HepG2 (cell line): ENCODE data around the gene GLUL. TPM values are rescaled to one million over a fixed set of nuclear protein-coding genes. Genes with fewer than 3 reads are reported as not detected.
"Not testable (repeated sequence)": the region's sequence is repeated elsewhere in the genome, so short reads cannot be mapped to it uniquely, and the experiment has no call there.

Experiments used
- ATAC-seq: fragments of 200-7000 bp; cut with Tn5 transposase; 3 replicates; pipeline ENCODE4 v1.9.1; 2020; ENCODE audit warnings: mild to moderate bottlenecking, moderate library complexity
- BruUV-seq: library from RNA; stranded (reverse); fragments of 400-500 nt; replicated peaks from 2 replicates; lab custom pipeline; 2021; lab: Mats Ljungman, UMichigan
- CTCF ChIA-PET: fragments of 300-600 bp; formaldehyde crosslinking; extraction: SDS; loops from one replicate; lab custom pipeline; 2021; ENCODE audit warnings: low total read pairs, inconsistent platforms, low intra/inter-chr PET ratio; lab: Yijun Ruan, JAX
- POLR2A ChIA-PET: fragments of 350-600 bp; sonication (Branson Sonifier 250); formaldehyde crosslinking; loops from one replicate; lab custom pipeline; 2020; ENCODE audit warnings: antibody characterized with exemption, inconsistent platforms; lab: Yijun Ruan, JAX
- DNase-seq: peaks from one replicate; pipeline ENCODE4 v3.0.0-alpha.2; 2015; ENCODE audit warnings: low spot score
- FAIRE-seq: peaks from 3 replicates; lab custom pipeline; 2011; peaks lifted over from hg19 to GRCh38; lab: Jason Lieb, UNC
- H2AFZ ChIP-seq: one replicate; pipeline ENCODE4 v1.6.1; 2011; ENCODE audit warnings: low read length, inconsistent platforms
- H3K27ac ChIP-seq: fragments of 300-600 bp; 3 replicates; pipeline ENCODE4 v1.8.0; 2011; ENCODE audit warnings: mixed run types, mild to moderate bottlenecking, mixed read lengths, low read length, inconsistent platforms; ENCODE audit not compliant: insufficient read depth; ENCODE audit errors: extremely low read length
- H3K27me3 ChIP-seq, 2 experiments: fragments of 200-600 bp in 1 of 2; 2 replicates in 1 of 2; 3 replicates in 1 of 2; pipeline versions ENCODE4 v1.6.0 to v1.8.0; 2011; ENCODE audit warnings: low read length in 2 of 2, mild to moderate bottlenecking in 2 of 2, moderate library complexity in 2 of 2, inconsistent platforms in 1 of 2; ENCODE audit not compliant: insufficient read depth in 2 of 2, control insufficient read depth in 1 of 2
- H3K36me3 ChIP-seq, 2 experiments: fragments of 200-600 bp in 1 of 2; replicated peaks in 1 of 2; 2 replicates in 1 of 2; 3 replicates in 1 of 2; pipeline versions ENCODE4 v1.5.1 to v1.8.0; 2011; ENCODE audit warnings: low read length in 2 of 2, inconsistent platforms in 1 of 2; ENCODE audit not compliant: insufficient read depth in 2 of 2, control insufficient read depth in 1 of 2
- H3K4me1 ChIP-seq: 2 replicates; pipeline ENCODE4 v1.5.1; 2012; ENCODE audit warnings: low read length, inconsistent platforms; ENCODE audit not compliant: insufficient read depth
- H3K4me2 ChIP-seq: 2 replicates; pipeline ENCODE4 v1.6.0; 2011; ENCODE audit warnings: low read depth, low read length, inconsistent platforms
- H3K4me3 ChIP-seq, 3 experiments: fragments of 200-600 bp in 1 of 3; sonication (generic), shearing (Covaris generic) in 1 of 3; replicated peaks in 1 of 3; 2 replicates each; pipeline ENCODE4 v1.5.1; 2011 to 2016; ENCODE audit warnings: low read length in 3 of 3, inconsistent platforms in 2 of 3, low read depth in 2 of 3, mild to moderate bottlenecking in 2 of 3, control low read depth in 1 of 3, mixed read lengths in 1 of 3; ENCODE audit not compliant: insufficient read depth in 1 of 3
- H3K79me2 ChIP-seq: one replicate; pipeline ENCODE4 v1.6.1; 2011; ENCODE audit warnings: low read length, inconsistent platforms; ENCODE audit not compliant: insufficient read depth
- H3K9ac ChIP-seq: 2 replicates; pipeline ENCODE4 v1.6.0; 2011; ENCODE audit warnings: mild to moderate bottlenecking, low read depth, low read length, inconsistent platforms; ENCODE audit not compliant: insufficient read depth
- H3K9me3 ChIP-seq: 2 replicates; pipeline ENCODE4 v1.5.1; 2012; ENCODE audit warnings: mild to moderate bottlenecking, low read length
- H4K20me1 ChIP-seq: 2 replicates; pipeline ENCODE4 v1.6.0; 2011; ENCODE audit warnings: inconsistent platforms, mild to moderate bottlenecking, low read length, moderate library complexity; ENCODE audit not compliant: insufficient read depth
- BCL6 ChIP-seq: IDR thresholded peaks from 2 replicates; pipeline ENCODE4 v1.6.1; 2016; ENCODE audit warnings: missing genetic modification reagents, missing compliant biosample characterization
- ZNF770 ChIP-seq: sonication (generic); formaldehyde crosslinking; IDR thresholded peaks from 2 replicates; pipeline ENCODE4 v1.5.0; 2020; ENCODE audit warnings: mild to moderate bottlenecking, missing genetic modification reagents
- WGBS: methylation state at CpG from one replicate; pipeline ENCODE4 v1.1.6; 2017; ENCODE audit warnings: low lambda C conversion rate; 5-methylcytosine and 5-hydroxymethylcytosine counted together
- in situ Hi-C: cut with HindIII; loops from 2 replicates; pipeline ENCODE4 v1.10.0; 2017; ENCODE audit warnings: low pct_unique_long_range_greater_than_20kb; ENCODE audit not compliant: extremely low pct_ligation_motif_present
- intact Hi-C: fragments of 100-400 bp; cut with micrococcal nuclease; formaldehyde crosslinking; loops from one replicate; pipeline ENCODE4 v1.10.0; 2022; ENCODE audit not compliant: unreplicated experiment
- polyA plus RNA-seq, 8 experiments: library from polyadenylated mRNA; depleted of rRNA in 3 of 8; stranded (reverse) in 7 of 8; unstranded in 1 of 8; fragments of >200 nt; fragmentation: Illumina TruSeq in 4 of 8; extraction: Trizol in 4 of 8; gene quantifications; 2 replicates each; pipeline versions ENCODE4 v1.2.1 to v1.2.3, GENCODE V29; 2011 to 2016; ENCODE audit warnings: low read depth in 4 of 8, missing spikeins in 1 of 8, mixed read lengths in 1 of 8; ENCODE audit not compliant: insufficient read depth in 1 of 8
- total RNA-seq, 5 experiments: library from RNA; depleted of rRNA; stranded (reverse); fragments of >200 nt; fragmentation: Illumina TruSeq; extraction: Trizol; gene quantifications; 2 replicates each; pipeline ENCODE4 v1.2.3, GENCODE V29; 2016; ENCODE audit warnings: low read depth in 1 of 5

Gene GLUL
- total and polyA plus RNA-seq, 2 of the 13 experiments (the other 11 are each of a cell fraction or from before 2014, with no cell fraction given) = 423 to 827 TPM

GRCh38 chr1:182380199-182380598 lies 11.4 kb downstream of the GLUL start:
- in situ Hi-C loops (no loop called here), intact Hi-C loops (no loop called here)
- no peak overlapping the region for H3K27ac ChIP-seq
- no TSS peak for BruUV-seq
- H3K4me3 ChIP-seq = no peak overlapping the region
- POLR2A ChIA-PET = interaction anchor here (0.6 to 5.2 kb wide), 3 partner anchors 10 to 79 kb away, joined by 3 to 45 read pairs (median 10); partner anchors contain the start of gene GLUL
- WGBS = 24% methylated on average over 4 of the region's 4 CpGs
- no peak for FAIRE-seq
- peak; percentile 38 for ATAC-seq
- H4K20me1 ChIP-seq = peaks cover 29% of the 10 kb centered on the region
- H2AFZ ChIP-seq = no peak overlapping the region
- H3K36me3 ChIP-seq = peaks cover 8 to 26% of the 10 kb centered on the region in 2 experiments
- H3K4me2 ChIP-seq = no peak overlapping the region
- no peak overlapping the region for H3K9ac ChIP-seq
- CTCF ChIA-PET = no interaction called here
- H3K79me2 ChIP-seq = no peaks in the 10 kb centered on the region
- H3K9me3 ChIP-seq = no peaks in the 10 kb centered on the region
- H3K27me3 ChIP-seq = no peaks in the 10 kb centered on the region
- no peak for DNase-seq
- TF ChIP-seq BCL6 (CRISPR knock-in tag) (no peak), ZNF770 (CRISPR knock-in tag) (peak; percentile 41; the same call in 1 of the 2 replicates)
- H3K4me1 ChIP-seq = peaks cover 31% of the 10 kb centered on the region

GRCh38 chr1:182379781-182380180 lies 11.8 kb downstream of the GLUL start:
- peaks cover 6 to 24% of the 10 kb centered on the region in 2 experiments for H3K36me3 ChIP-seq
- H3K4me2 ChIP-seq, in situ Hi-C loops, H3K9ac ChIP-seq, FAIRE-seq, DNase-seq, CTCF ChIA-PET, H3K27ac ChIP-seq, H2AFZ ChIP-seq, H3K79me2 ChIP-seq, H3K27me3 ChIP-seq, BruUV-seq, H3K4me3 ChIP-seq, H3K9me3 ChIP-seq, intact Hi-C loops: not testable (repeated sequence)
- peak; percentile 13 for ATAC-seq
- 44% methylated on average over 7 of the region's 7 CpGs for WGBS
- H3K4me1 ChIP-seq = peaks cover 30% of the 10 kb centered on the region
- POLR2A ChIA-PET = interaction anchor here (0.6 to 5.2 kb wide), 2 partner anchors 10 to 38 kb away, joined by 3 to 45 read pairs; partner anchors contain the start of gene GLUL
- H4K20me1 ChIP-seq = peaks cover 26% of the 10 kb centered on the region
